Tibial nerve (tissue), 4 donors: ENCODE results near the gene B4GALT6. TPM values are rescaled to one million over a fixed set of nuclear protein-coding genes. Genes with fewer than 3 reads are reported as not detected.

Experiments
- DNase-seq, 2 donors: peaks; one replicate each; pipeline ENCODE4 v3.0.0-alpha.2; 2019; ENCODE audit warnings: low spot score in 2 of 2
- H3K27ac ChIP-seq, 4 donors: fragments of 200-600 bp; sonication (generic) in 3 of 4; one replicate each; pipeline ENCODE4 v1.5.1; 2017 to 2019; ENCODE audit warnings: mild to moderate bottlenecking in 1 of 4
- H3K27me3 ChIP-seq, 2 donors: fragments of 200-600 bp; sonication (generic) in 1 of 2; one replicate each; pipeline versions ENCODE4 v1.5.1 to v1.6.0; 2017 to 2019
- H3K36me3 ChIP-seq, 3 donors: fragments of 200-600 bp; sonication (generic); one replicate each; pipeline ENCODE4 v1.5.1; 2018 to 2019
- H3K4me1 ChIP-seq, 4 donors: fragments of 200-600 bp; sonication (generic) in 3 of 4; one replicate each; pipeline ENCODE4 v1.5.1; 2017 to 2019
- H3K4me3 ChIP-seq, 4 donors: fragments of 200-600 bp; sonication (generic) in 3 of 4; one replicate each; pipeline ENCODE4 v1.5.1; 2017 to 2019; ENCODE audit warnings: mild to moderate bottlenecking in 1 of 4, moderate library complexity in 1 of 4
- H3K9me3 ChIP-seq, 4 donors: fragments of 200-600 bp; sonication (generic) in 3 of 4; one replicate each; pipeline ENCODE4 v1.5.1; 2017 to 2019
- EP300 ChIP-seq, 2 donors: sonication (generic); formaldehyde crosslinking; IDR thresholded peaks; one replicate each; pipeline ENCODE4 v1.6.1; 2017; ENCODE audit warnings: antibody characterized with exemption in 2 of 2, mild to moderate bottlenecking in 1 of 2
- POLR2A ChIP-seq, 2 donors: fragments of 450-650 bp; IDR thresholded peaks; one replicate each; pipeline ENCODE4 v1.6.1; 2017; ENCODE audit warnings: antibody characterized with exemption in 2 of 2, mild to moderate bottlenecking in 2 of 2, moderate library complexity in 2 of 2
- WGBS, 2 donors: methylation state at CpG; one replicate each; pipeline ENCODE4 v1.1.5; 2018; 5-methylcytosine and 5-hydroxymethylcytosine counted together
- total RNA-seq, 4 donors: library from RNA; depleted of rRNA; stranded (reverse); fragments of >200 nt; gene quantifications; one replicate each; pipeline ENCODE4 v1.1.0, GENCODE V29; 2016
- TF ChIP-seq, protein P1 (sequence below), 5 experiments: fragments of 200-600 bp in 3 of 5; fragments of 450-650 bp in 2 of 5; sonication (generic) in 3 of 5; IDR thresholded peaks; one replicate each; pipeline ENCODE4 v1.5.1; 2016 to 2019; ENCODE audit warnings: antibody characterized with exemption in 5 of 5, mild to moderate bottlenecking in 3 of 5, moderate library complexity in 2 of 5

Gene B4GALT6
- total RNA-seq, 4 donors from 2014 or later = 0.98 to 2.1 (median 1.5) TPM

- H3K4me1 ChIP-seq = no peaks in the 10 kb centered on the region
- TF ChIP-seq POLR2A (IDR thresholded peaks at IDR 0.05) (no peak), EP300 (IDR thresholded peaks at IDR 0.05) (no peak)
- TF ChIP-seq, protein P1, sequence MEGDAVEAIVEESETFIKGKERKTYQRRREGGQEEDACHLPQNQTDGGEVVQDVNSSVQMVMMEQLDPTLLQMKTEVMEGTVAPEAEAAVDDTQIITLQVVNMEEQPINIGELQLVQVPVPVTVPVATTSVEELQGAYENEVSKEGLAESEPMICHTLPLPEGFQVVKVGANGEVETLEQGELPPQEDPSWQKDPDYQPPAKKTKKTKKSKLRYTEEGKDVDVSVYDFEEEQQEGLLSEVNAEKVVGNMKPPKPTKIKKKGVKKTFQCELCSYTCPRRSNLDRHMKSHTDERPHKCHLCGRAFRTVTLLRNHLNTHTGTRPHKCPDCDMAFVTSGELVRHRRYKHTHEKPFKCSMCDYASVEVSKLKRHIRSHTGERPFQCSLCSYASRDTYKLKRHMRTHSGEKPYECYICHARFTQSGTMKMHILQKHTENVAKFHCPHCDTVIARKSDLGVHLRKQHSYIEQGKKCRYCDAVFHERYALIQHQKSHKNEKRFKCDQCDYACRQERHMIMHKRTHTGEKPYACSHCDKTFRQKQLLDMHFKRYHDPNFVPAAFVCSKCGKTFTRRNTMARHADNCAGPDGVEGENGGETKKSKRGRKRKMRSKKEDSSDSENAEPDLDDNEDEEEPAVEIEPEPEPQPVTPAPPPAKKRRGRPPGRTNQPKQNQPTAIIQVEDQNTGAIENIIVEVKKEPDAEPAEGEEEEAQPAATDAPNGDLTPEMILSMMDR (IDR thresholded peaks at IDR 0.05) = no peak
- 89 to 92% methylated on average over 13 of the region's 13 CpGs for WGBS, 2 donors
- no peak overlapping the region for H3K4me3 ChIP-seq
- no peaks in the 10 kb centered on the region for H3K36me3 ChIP-seq
- H3K27ac ChIP-seq = no peak overlapping the region
- H3K27me3 ChIP-seq = no peaks in the 10 kb centered on the region
- no peaks in the 10 kb centered on the region for H3K9me3 ChIP-seq
- no peak for DNase-seq
Observed at GRCh38 chr18:31598021-31598805, 86.2 kb downstream of the B4GALT6 start.

GRCh38 chr18:31596081-31596872, 88.1 kb downstream of the B4GALT6 start:
- no peak for DNase-seq
- Histone ChIP-seq H3K27ac (no peak overlapping the region), H3K9me3 (no peaks in the 10 kb centered on the region), H3K36me3 (no peaks in the 10 kb centered on the region), H3K4me1 (no peaks in the 10 kb centered on the region), H3K27me3 (no peaks in the 10 kb centered on the region), H3K4me3 (no peak overlapping the region)
- 67% methylated on average over 9 of the region's 9 CpGs for WGBS, 2 donors
- TF ChIP-seq, protein P1 (IDR thresholded peaks at IDR 0.05) = no peak
- TF ChIP-seq EP300 (IDR thresholded peaks at IDR 0.05) (no peak), POLR2A (IDR thresholded peaks at IDR 0.05) (no peak)

DNA sequence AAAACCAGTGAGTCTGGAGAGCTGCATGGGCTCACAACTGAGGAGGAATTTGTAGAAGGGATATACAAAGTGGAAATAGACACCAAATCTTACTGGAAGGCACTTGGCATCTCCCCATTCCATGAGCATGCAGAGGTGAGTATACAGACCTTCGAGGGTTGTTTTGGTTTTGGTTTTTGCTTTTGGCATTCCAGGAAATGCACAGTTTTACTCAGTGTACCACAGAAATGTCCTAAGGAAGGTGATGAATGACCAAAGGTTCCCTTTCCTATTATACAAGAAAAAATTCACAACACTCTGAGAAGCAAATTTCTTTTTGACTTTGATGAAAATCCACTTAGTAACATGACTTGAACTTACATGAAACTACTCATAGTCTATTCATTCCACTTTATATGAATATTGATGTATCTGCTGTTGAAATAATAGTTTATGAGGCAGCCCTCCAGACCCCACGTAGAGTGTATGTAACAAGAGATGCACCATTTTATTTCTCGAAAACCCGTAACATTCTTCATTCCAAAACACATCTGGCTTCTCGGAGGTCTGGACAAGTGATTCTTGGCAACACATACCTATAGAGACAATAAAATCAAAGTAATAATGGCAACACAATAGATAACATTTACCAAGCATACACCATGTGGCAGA, 89.1 kb downstream of the B4GALT6 start:
- no peaks in the 10 kb centered on the region for H3K36me3 ChIP-seq
- no peak overlapping the region for H3K27ac ChIP-seq
- DNase-seq = no peak
- no peaks in the 10 kb centered on the region for H3K27me3 ChIP-seq
- TF ChIP-seq EP300 (IDR thresholded peaks at IDR 0.05) (no peak), POLR2A (IDR thresholded peaks at IDR 0.05) (no peak)
- TF ChIP-seq, protein P1 (IDR thresholded peaks at IDR 0.05) = no peak
- WGBS, 2 donors = 71 to 79% methylated on average over 5 of the region's 5 CpGs
- H3K4me3 ChIP-seq = no peak overlapping the region
- H3K4me1 ChIP-seq = no peaks in the 10 kb centered on the region
- no peaks in the 10 kb centered on the region for H3K9me3 ChIP-seq

- WGBS, 2 donors = 45 to 47% methylated on average over 10 of the region's 10 CpGs
- TF ChIP-seq POLR2A (IDR thresholded peaks at IDR 0.05) = no peak
- no peak for TF ChIP-seq EP300 (IDR thresholded peaks at IDR 0.05)
- TF ChIP-seq, protein P1 (IDR thresholded peaks at IDR 0.05) = no peak
- Histone ChIP-seq H3K4me1 (no peaks in the 10 kb centered on the region), H3K27me3 (no peaks in the 10 kb centered on the region), H3K27ac (no peak overlapping the region), H3K4me3 (no peak overlapping the region), H3K36me3 (no peaks in the 10 kb centered on the region), H3K9me3 (no peaks in the 10 kb centered on the region)
- no peak for DNase-seq
Observed at GRCh38 chr18:31592506-31593157, 91.7 kb downstream of the B4GALT6 start.
